ENCODE measurements around the gene ZFHX3. TPM values are rescaled to one million over a fixed set of nuclear protein-coding genes. Genes with fewer than 3 reads are reported as not detected.

ZFHX3 gene
- total and polyA plus RNA-seq, 2 of the 8 experiments (the other 6 are each of a cell fraction or from before 2014, with no cell fraction given), result 0.08 to 0.99 TPM

DNA sequence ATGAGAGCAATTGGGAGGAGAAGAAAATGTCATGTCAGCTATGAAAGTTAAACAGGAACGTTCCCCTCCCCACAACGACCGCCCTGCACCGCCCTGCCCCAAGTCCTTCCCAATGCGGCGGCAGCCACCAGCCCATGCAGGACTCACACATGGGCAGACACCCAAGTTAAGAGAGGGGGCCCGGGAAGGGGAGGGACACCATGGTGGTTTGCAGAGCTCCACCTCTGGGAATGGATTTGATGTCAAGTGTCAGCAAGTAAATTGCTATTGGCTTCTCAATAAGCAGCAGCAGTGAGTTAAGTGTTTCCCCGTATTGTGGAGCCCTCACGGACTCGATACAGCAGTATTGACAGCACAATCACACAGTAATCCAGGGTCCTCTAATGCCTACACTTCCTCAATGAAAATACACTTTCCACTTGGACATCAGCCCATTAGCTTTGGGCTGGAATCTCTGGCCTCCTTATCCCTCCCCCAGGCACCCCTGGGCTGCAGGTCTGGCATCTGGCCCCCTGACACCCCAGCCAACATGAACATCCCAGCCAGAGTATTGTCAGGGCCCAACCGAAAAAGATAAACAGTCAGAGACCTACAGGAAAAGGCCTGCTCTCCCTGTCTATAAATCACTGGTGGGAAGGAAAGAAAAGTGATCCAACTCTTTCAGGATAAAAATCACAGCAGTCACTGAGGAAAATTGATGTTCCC lies 22.6 kb downstream of the ZFHX3 start (continued):
- TF ChIP-seq, protein P1, sequence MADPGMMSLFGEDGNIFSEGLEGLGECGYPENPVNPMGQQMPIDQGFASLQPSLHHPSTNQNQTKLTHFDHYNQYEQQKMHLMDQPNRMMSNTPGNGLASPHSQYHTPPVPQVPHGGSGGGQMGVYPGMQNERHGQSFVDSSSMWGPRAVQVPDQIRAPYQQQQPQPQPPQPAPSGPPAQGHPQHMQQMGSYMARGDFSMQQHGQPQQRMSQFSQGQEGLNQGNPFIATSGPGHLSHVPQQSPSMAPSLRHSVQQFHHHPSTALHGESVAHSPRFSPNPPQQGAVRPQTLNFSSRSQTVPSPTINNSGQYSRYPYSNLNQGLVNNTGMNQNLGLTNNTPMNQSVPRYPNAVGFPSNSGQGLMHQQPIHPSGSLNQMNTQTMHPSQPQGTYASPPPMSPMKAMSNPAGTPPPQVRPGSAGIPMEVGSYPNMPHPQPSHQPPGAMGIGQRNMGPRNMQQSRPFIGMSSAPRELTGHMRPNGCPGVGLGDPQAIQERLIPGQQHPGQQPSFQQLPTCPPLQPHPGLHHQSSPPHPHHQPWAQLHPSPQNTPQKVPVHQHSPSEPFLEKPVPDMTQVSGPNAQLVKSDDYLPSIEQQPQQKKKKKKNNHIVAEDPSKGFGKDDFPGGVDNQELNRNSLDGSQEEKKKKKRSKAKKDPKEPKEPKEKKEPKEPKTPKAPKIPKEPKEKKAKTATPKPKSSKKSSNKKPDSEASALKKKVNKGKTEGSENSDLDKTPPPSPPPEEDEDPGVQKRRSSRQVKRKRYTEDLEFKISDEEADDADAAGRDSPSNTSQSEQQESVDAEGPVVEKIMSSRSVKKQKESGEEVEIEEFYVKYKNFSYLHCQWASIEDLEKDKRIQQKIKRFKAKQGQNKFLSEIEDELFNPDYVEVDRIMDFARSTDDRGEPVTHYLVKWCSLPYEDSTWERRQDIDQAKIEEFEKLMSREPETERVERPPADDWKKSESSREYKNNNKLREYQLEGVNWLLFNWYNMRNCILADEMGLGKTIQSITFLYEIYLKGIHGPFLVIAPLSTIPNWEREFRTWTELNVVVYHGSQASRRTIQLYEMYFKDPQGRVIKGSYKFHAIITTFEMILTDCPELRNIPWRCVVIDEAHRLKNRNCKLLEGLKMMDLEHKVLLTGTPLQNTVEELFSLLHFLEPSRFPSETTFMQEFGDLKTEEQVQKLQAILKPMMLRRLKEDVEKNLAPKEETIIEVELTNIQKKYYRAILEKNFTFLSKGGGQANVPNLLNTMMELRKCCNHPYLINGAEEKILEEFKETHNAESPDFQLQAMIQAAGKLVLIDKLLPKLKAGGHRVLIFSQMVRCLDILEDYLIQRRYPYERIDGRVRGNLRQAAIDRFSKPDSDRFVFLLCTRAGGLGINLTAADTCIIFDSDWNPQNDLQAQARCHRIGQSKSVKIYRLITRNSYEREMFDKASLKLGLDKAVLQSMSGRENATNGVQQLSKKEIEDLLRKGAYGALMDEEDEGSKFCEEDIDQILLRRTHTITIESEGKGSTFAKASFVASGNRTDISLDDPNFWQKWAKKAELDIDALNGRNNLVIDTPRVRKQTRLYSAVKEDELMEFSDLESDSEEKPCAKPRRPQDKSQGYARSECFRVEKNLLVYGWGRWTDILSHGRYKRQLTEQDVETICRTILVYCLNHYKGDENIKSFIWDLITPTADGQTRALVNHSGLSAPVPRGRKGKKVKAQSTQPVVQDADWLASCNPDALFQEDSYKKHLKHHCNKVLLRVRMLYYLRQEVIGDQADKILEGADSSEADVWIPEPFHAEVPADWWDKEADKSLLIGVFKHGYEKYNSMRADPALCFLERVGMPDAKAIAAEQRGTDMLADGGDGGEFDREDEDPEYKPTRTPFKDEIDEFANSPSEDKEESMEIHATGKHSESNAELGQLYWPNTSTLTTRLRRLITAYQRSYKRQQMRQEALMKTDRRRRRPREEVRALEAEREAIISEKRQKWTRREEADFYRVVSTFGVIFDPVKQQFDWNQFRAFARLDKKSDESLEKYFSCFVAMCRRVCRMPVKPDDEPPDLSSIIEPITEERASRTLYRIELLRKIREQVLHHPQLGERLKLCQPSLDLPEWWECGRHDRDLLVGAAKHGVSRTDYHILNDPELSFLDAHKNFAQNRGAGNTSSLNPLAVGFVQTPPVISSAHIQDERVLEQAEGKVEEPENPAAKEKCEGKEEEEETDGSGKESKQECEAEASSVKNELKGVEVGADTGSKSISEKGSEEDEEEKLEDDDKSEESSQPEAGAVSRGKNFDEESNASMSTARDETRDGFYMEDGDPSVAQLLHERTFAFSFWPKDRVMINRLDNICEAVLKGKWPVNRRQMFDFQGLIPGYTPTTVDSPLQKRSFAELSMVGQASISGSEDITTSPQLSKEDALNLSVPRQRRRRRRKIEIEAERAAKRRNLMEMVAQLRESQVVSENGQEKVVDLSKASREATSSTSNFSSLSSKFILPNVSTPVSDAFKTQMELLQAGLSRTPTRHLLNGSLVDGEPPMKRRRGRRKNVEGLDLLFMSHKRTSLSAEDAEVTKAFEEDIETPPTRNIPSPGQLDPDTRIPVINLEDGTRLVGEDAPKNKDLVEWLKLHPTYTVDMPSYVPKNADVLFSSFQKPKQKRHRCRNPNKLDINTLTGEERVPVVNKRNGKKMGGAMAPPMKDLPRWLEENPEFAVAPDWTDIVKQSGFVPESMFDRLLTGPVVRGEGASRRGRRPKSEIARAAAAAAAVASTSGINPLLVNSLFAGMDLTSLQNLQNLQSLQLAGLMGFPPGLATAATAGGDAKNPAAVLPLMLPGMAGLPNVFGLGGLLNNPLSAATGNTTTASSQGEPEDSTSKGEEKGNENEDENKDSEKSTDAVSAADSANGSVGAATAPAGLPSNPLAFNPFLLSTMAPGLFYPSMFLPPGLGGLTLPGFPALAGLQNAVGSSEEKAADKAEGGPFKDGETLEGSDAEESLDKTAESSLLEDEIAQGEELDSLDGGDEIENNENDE (IDR thresholded peaks at IDR 0.05; ENCODE audit: insufficient replicate concordance, low read length), result no peak
- TF ChIP-seq CBX5 (IDR thresholded peaks at IDR 0.05; ENCODE audit: low read depth, low read length), result no peak
- TF ChIP-seq ATF2 (IDR thresholded peaks at IDR 0.05; ENCODE audit: low read length), result no peak
